GM13977 (cell line): ENCODE measurements around the gene DNASE1.
A peak's percentile ranks its signal among the peaks of the same experiment; 100 is the strongest.

ENCODE experiments used
- DNase-seq: peaks from one replicate; pipeline ENCODE4 v3.0.0; 2012; ENCODE audit warnings: low spot score
- in situ Hi-C: fragments of 300-500 bp; cut with MboI; formaldehyde crosslinking; loops from one replicate; pipeline ENCODE4 v1.12.0; 2022; ENCODE audit warnings: low sequenced_read_pairs, low pct_unique_long_range_greater_than_20kb, mixed read lengths, inconsistent platforms; ENCODE audit not compliant: unreplicated experiment
- TF ChIP-seq, protein P1 (sequence below): IDR thresholded peaks from 2 replicates; pipeline ENCODE4 v1.5.1; 2012; ENCODE audit warnings: mild to moderate bottlenecking, control low read depth; ENCODE audit not compliant: insufficient read depth; ENCODE audit errors: extremely low read depth, missing control alignments

Gene DNASE1

GRCh38 chr16:3610698-3611145, 43.8 kb upstream of the DNASE1 start:
- TF ChIP-seq, protein P1, sequence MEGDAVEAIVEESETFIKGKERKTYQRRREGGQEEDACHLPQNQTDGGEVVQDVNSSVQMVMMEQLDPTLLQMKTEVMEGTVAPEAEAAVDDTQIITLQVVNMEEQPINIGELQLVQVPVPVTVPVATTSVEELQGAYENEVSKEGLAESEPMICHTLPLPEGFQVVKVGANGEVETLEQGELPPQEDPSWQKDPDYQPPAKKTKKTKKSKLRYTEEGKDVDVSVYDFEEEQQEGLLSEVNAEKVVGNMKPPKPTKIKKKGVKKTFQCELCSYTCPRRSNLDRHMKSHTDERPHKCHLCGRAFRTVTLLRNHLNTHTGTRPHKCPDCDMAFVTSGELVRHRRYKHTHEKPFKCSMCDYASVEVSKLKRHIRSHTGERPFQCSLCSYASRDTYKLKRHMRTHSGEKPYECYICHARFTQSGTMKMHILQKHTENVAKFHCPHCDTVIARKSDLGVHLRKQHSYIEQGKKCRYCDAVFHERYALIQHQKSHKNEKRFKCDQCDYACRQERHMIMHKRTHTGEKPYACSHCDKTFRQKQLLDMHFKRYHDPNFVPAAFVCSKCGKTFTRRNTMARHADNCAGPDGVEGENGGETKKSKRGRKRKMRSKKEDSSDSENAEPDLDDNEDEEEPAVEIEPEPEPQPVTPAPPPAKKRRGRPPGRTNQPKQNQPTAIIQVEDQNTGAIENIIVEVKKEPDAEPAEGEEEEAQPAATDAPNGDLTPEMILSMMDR, result no peak
- in situ Hi-C loops, result no loop called here
- DNase-seq, result peak; percentile 30

DNA sequence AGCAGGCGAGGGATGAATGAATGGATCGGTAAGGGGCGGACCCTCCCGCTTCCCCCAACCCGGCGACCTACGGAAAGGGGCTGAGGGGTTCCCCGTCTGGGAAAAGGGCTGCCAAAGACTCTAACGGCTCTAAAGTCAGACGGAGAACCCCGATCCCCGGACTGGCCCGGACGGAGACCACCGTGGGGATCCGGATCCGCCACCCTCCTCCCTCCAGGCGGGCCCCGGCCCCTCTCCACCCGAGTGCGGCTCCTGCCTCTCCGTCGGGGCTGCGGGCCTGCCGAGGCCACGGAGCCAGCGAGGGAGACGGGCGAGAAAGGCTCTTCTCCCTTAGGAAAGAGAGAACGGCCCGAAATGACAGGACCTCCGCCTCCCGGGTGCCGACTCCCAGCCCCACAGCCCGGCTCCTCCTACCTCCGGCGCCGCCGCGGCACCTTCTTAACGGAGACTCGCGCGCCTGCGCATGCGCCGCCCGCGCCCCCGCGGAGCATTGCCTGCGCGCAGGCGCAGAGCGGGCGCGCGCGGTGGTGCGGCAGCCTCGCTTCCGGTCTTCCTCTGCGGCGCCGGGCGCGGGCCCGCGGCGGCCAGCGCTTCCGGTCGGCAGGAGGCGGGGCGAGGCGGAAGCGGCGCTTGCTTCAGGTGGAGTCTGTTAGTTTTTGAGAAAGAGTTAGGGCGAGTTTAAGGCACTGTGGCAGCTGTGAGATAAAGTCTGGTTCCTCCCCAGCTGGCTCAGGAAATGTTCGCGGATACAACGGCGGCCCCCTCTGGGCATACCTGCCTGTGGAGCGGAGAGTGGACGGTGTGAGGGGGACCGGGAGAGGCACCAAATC, 43.1 kb upstream of the DNASE1 start, which contains the start of gene SLX4:
SLX4 (minus strand) TSS at position 461 of the 830 bp plus-strand sequence. CDS start 2,642 bp downstream, outside the sequence.
- peak; percentile 100 for DNase-seq
- TF ChIP-seq, protein P1, result no peak
- in situ Hi-C loops, result no loop called here

GRCh38 chr16:3612510-3613466, 41.7 kb upstream of the DNASE1 start:
- TF ChIP-seq, protein P1, result no peak
- in situ Hi-C loops, result no loop called here
- DNase-seq, result no peak

DNA sequence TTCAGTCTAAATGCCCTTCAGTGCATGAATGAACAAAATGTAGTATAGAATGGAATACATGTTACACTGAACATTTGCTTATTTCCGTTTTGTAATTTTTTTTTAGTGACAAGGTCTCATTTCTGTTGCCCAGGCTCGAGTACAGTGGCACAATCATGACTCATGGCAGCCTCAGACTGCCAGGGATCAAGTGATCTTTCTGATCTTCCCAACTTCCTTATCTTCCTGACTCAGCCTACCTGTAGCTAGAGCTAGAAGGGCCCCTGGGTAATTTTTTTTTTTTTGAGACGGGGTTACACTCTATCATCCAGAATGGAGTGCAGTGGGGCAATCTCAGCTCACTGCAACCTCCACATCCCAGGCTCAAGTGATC, 35.7 kb upstream of the DNASE1 start:
- no peak for DNase-seq
- TF ChIP-seq, protein P1, result no peak
- in situ Hi-C loops, result no loop called here

DNA sequence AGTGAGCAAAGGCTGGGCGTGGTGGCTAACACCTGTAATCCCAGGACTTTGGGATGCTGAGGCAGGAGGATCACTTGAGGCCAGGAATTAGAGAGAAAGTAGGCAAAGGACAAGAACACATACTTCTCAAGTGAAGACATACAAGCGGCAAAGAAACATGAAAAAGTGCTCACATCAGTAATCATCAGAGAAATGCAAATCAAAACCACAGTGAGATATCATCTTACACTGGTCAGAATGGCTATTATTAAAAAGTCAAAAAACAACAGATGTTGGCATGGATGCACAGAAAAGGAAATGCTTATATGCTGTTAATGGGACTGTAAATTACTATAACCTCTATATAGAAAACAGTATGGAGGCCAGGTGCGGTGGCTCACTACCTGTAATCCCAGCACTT, 30.8 kb upstream of the DNASE1 start:
- no peak for DNase-seq

GRCh38 chr16:3625331-3625730, 29.2 kb upstream of the DNASE1 start:
- TF ChIP-seq, protein P1, result no peak
- in situ Hi-C loops, result no loop called here
- DNase-seq, result no peak

More for the DNA sequence above, 30.8 kb upstream of the DNASE1 start:
- in situ Hi-C loops, result no loop called here
- TF ChIP-seq, protein P1, result no peak
